H9 (cell line): ENCODE measurements around the gene SOD3. TPM values are rescaled to one million over a fixed set of nuclear protein-coding genes. Genes with fewer than 3 reads are reported as not detected.

Experiments used
- DNase-seq: peaks from one replicate; pipeline ENCODE4 v3.0.0-alpha.2; 2017
- H2AFZ ChIP-seq: one replicate; pipeline ENCODE4 v1.6.1; 2013; ENCODE audit warnings: mild to moderate bottlenecking, low read length, control low read depth, moderate library complexity
- H2AK5ac ChIP-seq: 2 replicates; pipeline ENCODE4 v1.6.1; 2013; ENCODE audit warnings: low read length, control low read depth, mixed read lengths; ENCODE audit not compliant: insufficient read length
- H2BK120ac ChIP-seq: one replicate; pipeline ENCODE4 v1.6.1; 2013; ENCODE audit warnings: low read depth, mild to moderate bottlenecking, low read length, control low read depth, inconsistent platforms; ENCODE audit not compliant: poor library complexity, severe bottlenecking
- H2BK12ac ChIP-seq: 2 replicates; pipeline ENCODE4 v1.6.1; 2013; ENCODE audit warnings: low read length, control low read depth, mixed read lengths, low read depth; ENCODE audit not compliant: insufficient read length
- H2BK15ac ChIP-seq: 2 replicates; pipeline ENCODE4 v1.6.1; 2013; ENCODE audit warnings: low read depth, low read length, control low read depth
- H2BK20ac ChIP-seq: one replicate; pipeline ENCODE4 v1.6.1; 2013; ENCODE audit warnings: low read depth, mild to moderate bottlenecking, low read length, control low read depth, inconsistent platforms; ENCODE audit not compliant: poor library complexity, severe bottlenecking
- H2BK5ac ChIP-seq: 2 replicates; pipeline ENCODE4 v1.6.1; 2013; ENCODE audit warnings: low read length, control low read depth, mixed read lengths; ENCODE audit not compliant: insufficient read length
- H3K14ac ChIP-seq: 2 replicates; pipeline ENCODE4 v1.6.1; 2013; ENCODE audit warnings: low read length, control low read depth; ENCODE audit not compliant: insufficient read depth
- H3K18ac ChIP-seq: 2 replicates; pipeline ENCODE4 v1.6.1; 2013; ENCODE audit warnings: low read depth, mild to moderate bottlenecking, mixed read lengths, low read length, control low read depth; ENCODE audit not compliant: insufficient read length
- H3K23ac ChIP-seq: 2 replicates; pipeline ENCODE4 v1.6.1; 2013; ENCODE audit warnings: low read length, control low read depth, mixed read lengths, low read depth; ENCODE audit not compliant: insufficient read length
- H3K23me2 ChIP-seq: 2 replicates; pipeline ENCODE4 v1.6.1; 2013; ENCODE audit warnings: low read depth, mild to moderate bottlenecking, mixed read lengths, low read length, control low read depth; ENCODE audit not compliant: insufficient read length, poor library complexity, severe bottlenecking
- H3K27ac ChIP-seq: 2 replicates; pipeline ENCODE4 v1.5.1; 2013; ENCODE audit warnings: low read length, control low read depth, mixed read lengths, low read depth; ENCODE audit not compliant: insufficient read length
- H3K27me3 ChIP-seq: 2 replicates; pipeline ENCODE4 v1.6.1; 2013; ENCODE audit warnings: low read length, control low read depth, inconsistent platforms; ENCODE audit not compliant: insufficient read depth
- H3K4ac ChIP-seq: 2 replicates; pipeline ENCODE4 v1.6.1; 2013; ENCODE audit warnings: low read depth, mild to moderate bottlenecking, control low read depth, inconsistent platforms, low read length, moderate library complexity
- H3K4me1 ChIP-seq: 2 replicates; pipeline ENCODE4 v1.6.1; 2013; ENCODE audit warnings: low read length, control low read depth, inconsistent platforms; ENCODE audit not compliant: insufficient read depth
- H3K4me2 ChIP-seq: 2 replicates; pipeline ENCODE4 v1.6.1; 2013; ENCODE audit warnings: low read length, control low read depth, mixed read lengths; ENCODE audit not compliant: insufficient read length, insufficient read depth
- H3K56ac ChIP-seq: 2 replicates; pipeline ENCODE4 v1.6.1; 2013; ENCODE audit warnings: low read depth, mild to moderate bottlenecking, mixed read lengths, low read length, control low read depth; ENCODE audit not compliant: insufficient read length
- H3K79me1 ChIP-seq: 2 replicates; pipeline ENCODE4 v1.6.1; 2013; ENCODE audit warnings: low read depth, mild to moderate bottlenecking, moderate library complexity, low read length, control low read depth, inconsistent platforms; ENCODE audit not compliant: insufficient read depth, poor library complexity, severe bottlenecking
- H3K79me2 ChIP-seq: 2 replicates; pipeline ENCODE4 v1.6.1; 2013; ENCODE audit warnings: low read length, control low read depth, inconsistent platforms; ENCODE audit not compliant: insufficient read depth
- H3K9ac ChIP-seq: 2 replicates; pipeline ENCODE4 v1.6.1; 2013; ENCODE audit warnings: low read length, control low read depth, mixed read lengths; ENCODE audit not compliant: insufficient read length; ENCODE audit errors: extremely low read depth
- H3K9me3 ChIP-seq: one replicate; pipeline ENCODE4 v1.6.1; 2013; ENCODE audit warnings: low read depth, low read length, inconsistent platforms; ENCODE audit not compliant: control insufficient read depth
- H3T11ph ChIP-seq: one replicate; pipeline ENCODE4 v1.6.1; 2013; ENCODE audit warnings: mild to moderate bottlenecking, low read length, control low read depth, inconsistent platforms
- H4K20me1 ChIP-seq: one replicate; pipeline ENCODE4 v1.6.1; 2013; ENCODE audit not compliant: control insufficient read depth, insufficient read length, insufficient read depth
- H4K5ac ChIP-seq: 2 replicates; pipeline ENCODE4 v1.6.1; 2013; ENCODE audit warnings: low read depth, mild to moderate bottlenecking, mixed read lengths, low read length, control low read depth; ENCODE audit not compliant: insufficient read length
- H4K8ac ChIP-seq: replicated peaks from 2 replicates; pipeline ENCODE4 v1.6.1; 2013; ENCODE audit warnings: low read length, control low read depth, mixed read lengths, low read depth; ENCODE audit not compliant: insufficient read length
- H4K91ac ChIP-seq: 2 replicates; pipeline ENCODE4 v1.6.1; 2013; ENCODE audit warnings: low read depth, mild to moderate bottlenecking, moderate library complexity, mixed read lengths, low read length, control low read depth; ENCODE audit not compliant: insufficient read length
- H3K27ac Mint-ChIP-seq, 3 experiments: 2 replicates in 2 of 3; 3 replicates in 1 of 3; pipeline ENCODE4 v1.8.0; 2020 to 2021; ENCODE audit warnings: mixed read lengths in 3 of 3, mild to moderate bottlenecking in 1 of 3, moderate library complexity in 1 of 3
- H3K27me3 Mint-ChIP-seq: 2 replicates; pipeline ENCODE4 v1.8.0; 2021; ENCODE audit warnings: low read depth, mild to moderate bottlenecking, moderate library complexity, mixed read lengths
- H3K36me3 Mint-ChIP-seq, 3 experiments: 2 replicates in 2 of 3; 3 replicates in 1 of 3; pipeline ENCODE4 v1.8.0; 2020 to 2021; ENCODE audit warnings: low read depth in 3 of 3, mixed read lengths in 3 of 3; ENCODE audit not compliant: insufficient read depth in 1 of 3
- H3K4me1 Mint-ChIP-seq, 2 experiments: 2 replicates each; pipeline ENCODE4 v1.8.0; 2020; ENCODE audit warnings: mixed read lengths in 2 of 2
- H3K4me3 Mint-ChIP-seq, 2 experiments: 2 replicates in 1 of 2; 3 replicates in 1 of 2; pipeline ENCODE4 v1.8.0; 2020 to 2021; ENCODE audit warnings: mild to moderate bottlenecking in 2 of 2, mixed read lengths in 2 of 2, moderate library complexity in 1 of 2
- H3K9me3 Mint-ChIP-seq, 2 experiments: 2 replicates in 1 of 2; 3 replicates in 1 of 2; pipeline ENCODE4 v1.8.0; 2020; ENCODE audit warnings: mild to moderate bottlenecking in 2 of 2, mixed read lengths in 2 of 2, moderate library complexity in 1 of 2
- CTCF ChIP-seq: fragments of 200-600 bp; sonication (generic); conservative IDR thresholded peaks from 3 replicates; pipeline ENCODE4 v1.8.0; 2021; ENCODE audit warnings: antibody characterized with exemption, mild to moderate bottlenecking
- WGBS: extraction: QIAGEN DNeasy Blood & Tissue Kit; methylation state at CpG from one replicate; pipeline ENCODE4 v1.1.7; 2013; ENCODE audit warnings: missing lambda C conversion rate, low lambda C conversion rate, mixed read lengths; ENCODE audit not compliant: insufficient read length; ENCODE audit errors: extremely low coverage; 5-methylcytosine and 5-hydroxymethylcytosine counted together
- total RNA-seq: library from RNA; stranded (reverse); gene quantifications from 2 replicates; pipeline ENCODE4 v1.2.1, GENCODE V29; 2021

Gene SOD3
- total RNA-seq, 1 experiment from 2014 or later = 3.3 TPM

DNA sequence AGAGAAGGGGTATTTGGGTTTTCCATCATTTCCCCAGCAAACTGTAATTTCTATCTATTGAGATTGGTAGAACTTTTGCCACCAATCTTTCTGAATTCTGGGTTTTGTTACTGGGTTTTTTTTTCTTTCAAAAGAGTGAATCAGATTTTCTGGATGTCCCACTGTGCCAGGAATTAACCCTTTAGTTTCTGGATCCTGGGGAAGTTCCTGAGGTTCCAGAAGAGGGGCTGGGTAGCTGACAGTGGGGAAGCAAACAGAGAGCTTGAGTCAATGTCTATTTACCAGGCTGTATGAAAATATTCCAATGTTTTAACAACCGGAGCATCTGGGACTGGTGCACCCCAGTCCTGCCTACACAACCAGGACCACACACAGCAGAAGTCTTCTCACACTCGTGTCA is 25.8 kb upstream of the SOD3 start:
- no peak overlapping the region for H3K4ac ChIP-seq
- no peak overlapping the region for H2AFZ ChIP-seq
- WGBS = no CpG with 5 or more reads among the region's 2 CpGs
- H3K9me3 ChIP-seq = no peaks in the 10 kb centered on the region
- H3K79me1 ChIP-seq = no peaks in the 10 kb centered on the region
- TF ChIP-seq CTCF = no peak
- no peak overlapping the region for H4K5ac ChIP-seq
- H2BK12ac ChIP-seq = no peak overlapping the region
- no peak overlapping the region for H3K9ac ChIP-seq
- H3K79me2 ChIP-seq = no peaks in the 10 kb centered on the region
- H3K4me3 Mint-ChIP-seq = no peak overlapping the region
- no peaks in the 10 kb centered on the region for H3K23me2 ChIP-seq
- no peak overlapping the region for H3K4me2 ChIP-seq
- H4K91ac ChIP-seq = no peak overlapping the region
- no peak for DNase-seq
- H3K36me3 Mint-ChIP-seq = no peaks in the 10 kb centered on the region; a peak in 1 of 7 replicates
- H4K20me1 ChIP-seq = no peaks in the 10 kb centered on the region
- H2BK5ac ChIP-seq = no peak overlapping the region
- H3K27me3 ChIP-seq = no peaks in the 10 kb centered on the region
- no peaks in the 10 kb centered on the region; the same call in 1 of the 2 replicates for H3K27me3 Mint-ChIP-seq
- no peak overlapping the region for H3K27ac ChIP-seq
- no peak overlapping the region for H2BK15ac ChIP-seq
- no peak overlapping the region for H3K23ac ChIP-seq
- no peak overlapping the region for H3K56ac ChIP-seq
- no peak overlapping the region for H4K8ac ChIP-seq
- H2AK5ac ChIP-seq = no peak overlapping the region
- H3K14ac ChIP-seq = no peak overlapping the region
- peaks cover 18 to 19% of the 10 kb centered on the region in 2 experiments for H3K4me1 Mint-ChIP-seq
- no peak overlapping the region for H3T11ph ChIP-seq
- H3K18ac ChIP-seq = no peak overlapping the region
- H3K4me1 ChIP-seq = no peaks in the 10 kb centered on the region
- H3K27ac Mint-ChIP-seq = no peak overlapping the region
- no peak overlapping the region for H2BK20ac ChIP-seq
- no peaks in the 10 kb centered on the region; a peak in 1 of 5 replicates for H3K9me3 Mint-ChIP-seq
- H2BK120ac ChIP-seq = no peak overlapping the region
